Heart left ventricle (tissue), 13 donors: ENCODE data around the gene FOXC1.

ENCODE experiments used
- CTCF ChIP-seq, 12 donors: fragments of 200-600 bp; sonication (generic) in 4 of 12; IDR thresholded peaks; one replicate each; pipeline versions ENCODE4 v1.5.0 to v1.8.0; 2018 to 2022; ENCODE audit warnings: antibody characterized with exemption in 12 of 12, mild to moderate bottlenecking in 5 of 12
- POLR2A ChIP-seq, 2 donors: fragments of 450-650 bp; IDR thresholded peaks; one replicate each; pipeline ENCODE4 v1.6.1; 2017; ENCODE audit warnings: antibody characterized with exemption in 2 of 2, mild to moderate bottlenecking in 2 of 2, moderate library complexity in 2 of 2
- donor health status: ischemic (EF 13 %, LVEDD 7.1; RV severe dilation, severe dysfunction).
- donor health status: DM: no; HTN: yes; CAD: no.
- donor health status: DM: no; HTN: no; CAD: no.
- donor health status: ischemic (EF 25% LVEDD 6.9; RV normal size, moderate dysfunction).
- donor health status: ischemic (EF 25% LVEDD 5.7; RV mildly dilated, moderate dysfunction).
- donor health status: ischemic (EF 35%, LVEDD 5.7; RV mildly dilated, moderate dysfunction).
- donor health status: nonischemic (EF 11% LVEDD 7.7; RV severe dilation, severe dysfunction).
- donor health status: DM: yes; HTN: yes; CAD: no.
- donor health status: PGD.
- donor health status: ischemic (EF 29% LVEDD 5.4; RV normal size, mild dysfunction).
- donor health status: nonischemic (EF 23%, LVEDD 6.1; RV moderate dilation, normal function).

GRCh38 chr6:1595271-1596087, 14.2 kb upstream of the FOXC1 start:
- TF ChIP-seq POLR2A (IDR thresholded peaks at IDR 0.05) (no peak), CTCF (IDR thresholded peaks at IDR 0.05) (no peak)
